Peyer's patch (tissue), 4 donors: ENCODE measurements around the gene TMPRSS11F.

Experiments used
- CTCF ChIP-seq, 6 experiments: fragments of 450-650 bp in 4 of 6; fragments of 200-600 bp in 2 of 6; sonication (generic) in 1 of 6; IDR thresholded peaks; one replicate each; pipeline ENCODE4 v1.5.1; 2017 to 2019; ENCODE audit warnings: antibody characterized with exemption in 6 of 6, mild to moderate bottlenecking in 3 of 6, moderate library complexity in 1 of 6
- POLR2A ChIP-seq, 2 donors: fragments of 450-650 bp; IDR thresholded peaks; one replicate each; pipeline ENCODE4 v1.5.1; 2017; ENCODE audit warnings: antibody characterized with exemption in 2 of 2, mild to moderate bottlenecking in 2 of 2, moderate library complexity in 2 of 2

- TF ChIP-seq CTCF (IDR thresholded peaks at IDR 0.05) (no peak), POLR2A (IDR thresholded peaks at IDR 0.05) (no peak)
Observed at GRCh38 chr4:68062501-68062900, 67.2 kb downstream of the TMPRSS11F start.
